Right lobe of liver (tissue), 4 donors: Measurements from ENCODE around the gene ERCC3.

ENCODE experiments used
- CTCF ChIP-seq, 4 donors: fragments of 200-600 bp in 3 of 4; fragments of 450-650 bp in 1 of 4; IDR thresholded peaks; one replicate each; pipeline versions ENCODE4 v1.5.1 to v1.8.0; 2016 to 2022; ENCODE audit warnings: antibody characterized with exemption in 4 of 4, mild to moderate bottlenecking in 2 of 4
- POLR2A ChIP-seq: fragments of 450-650 bp; IDR thresholded peaks from one replicate; pipeline ENCODE4 v1.6.1; 2017; ENCODE audit warnings: antibody characterized with exemption, mild to moderate bottlenecking
- donor health status: DM: no; HTN: no; CAD: no.
- donor health status: DM: no; HTN: no; CAD: no.
- donor health status: DM: no; HTN: yes; CAD: no.

DNA sequence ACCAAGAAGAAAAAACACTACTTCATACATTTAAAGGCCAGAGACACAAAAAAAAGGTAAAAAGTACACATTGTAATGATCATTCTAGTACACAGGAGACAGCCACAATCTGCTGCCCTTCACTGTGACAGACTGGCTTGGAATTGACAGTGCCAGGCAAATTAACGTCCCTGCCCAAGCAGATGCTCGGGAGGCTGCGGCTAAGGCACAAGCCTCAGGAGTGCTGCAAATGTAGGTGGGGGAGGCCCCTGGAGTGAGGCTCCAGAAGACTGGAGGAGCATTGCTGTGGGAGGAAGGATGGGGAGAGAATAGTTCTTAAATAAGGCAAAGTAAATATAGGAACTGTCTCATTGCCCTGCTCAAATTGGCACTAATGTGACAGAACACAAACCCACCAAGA is 18.6 kb downstream of the ERCC3 start:
- no peak for TF ChIP-seq CTCF (IDR thresholded peaks at IDR 0.05)
- TF ChIP-seq POLR2A: no peak
